ENCODE results near the gene ALB. TPM values are rescaled to one million over a fixed set of nuclear protein-coding genes. Genes with fewer than 3 reads are reported as not detected.

Gene ALB
- total RNA-seq, 1 experiment from 2014 or later, result 21.3 TPM

DNA sequence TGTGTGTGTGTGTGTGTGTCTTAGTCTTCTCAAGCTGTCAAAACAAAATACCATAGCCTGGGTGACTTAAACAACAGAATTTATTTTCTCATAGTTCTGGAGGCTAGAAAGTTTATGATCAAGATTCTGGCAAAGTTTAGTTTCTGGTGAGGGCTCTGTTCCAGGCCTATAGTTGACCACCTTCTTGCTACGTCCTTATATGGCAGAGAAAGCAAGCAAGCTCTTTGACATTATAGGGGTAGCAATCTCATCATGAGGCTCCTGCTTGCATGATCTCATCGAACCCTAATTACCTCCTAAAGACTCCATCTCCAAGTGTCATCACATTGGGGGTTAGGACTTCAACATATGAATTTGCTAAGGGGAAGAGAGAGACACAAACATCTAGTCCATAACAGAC lies 25.0 kb downstream of the ALB start:
- no peaks in the 10 kb centered on the region for H3K27me3 ChIP-seq (ENCODE audit: control insufficient read depth, insufficient read depth, low read length)
- no peak overlapping the region for H3K27ac ChIP-seq (ENCODE audit: low read length)
- no peaks in the 10 kb centered on the region for H3K9me3 ChIP-seq (ENCODE audit: control insufficient read depth, insufficient read depth, low read depth, low read length)
- TF ChIP-seq TCF7L2 (IDR thresholded peaks at IDR 0.05; ENCODE audit: low read depth, low read length) (no peak), POLR2AphosphoS5 (IDR thresholded peaks at IDR 0.05; ENCODE audit: low read depth, low read length) (no peak), SIN3A (IDR thresholded peaks at IDR 0.05; ENCODE audit: borderline replicate concordance, insufficient read depth, low read depth, low read length) (no peak)
- TF ChIP-seq, protein P1, sequence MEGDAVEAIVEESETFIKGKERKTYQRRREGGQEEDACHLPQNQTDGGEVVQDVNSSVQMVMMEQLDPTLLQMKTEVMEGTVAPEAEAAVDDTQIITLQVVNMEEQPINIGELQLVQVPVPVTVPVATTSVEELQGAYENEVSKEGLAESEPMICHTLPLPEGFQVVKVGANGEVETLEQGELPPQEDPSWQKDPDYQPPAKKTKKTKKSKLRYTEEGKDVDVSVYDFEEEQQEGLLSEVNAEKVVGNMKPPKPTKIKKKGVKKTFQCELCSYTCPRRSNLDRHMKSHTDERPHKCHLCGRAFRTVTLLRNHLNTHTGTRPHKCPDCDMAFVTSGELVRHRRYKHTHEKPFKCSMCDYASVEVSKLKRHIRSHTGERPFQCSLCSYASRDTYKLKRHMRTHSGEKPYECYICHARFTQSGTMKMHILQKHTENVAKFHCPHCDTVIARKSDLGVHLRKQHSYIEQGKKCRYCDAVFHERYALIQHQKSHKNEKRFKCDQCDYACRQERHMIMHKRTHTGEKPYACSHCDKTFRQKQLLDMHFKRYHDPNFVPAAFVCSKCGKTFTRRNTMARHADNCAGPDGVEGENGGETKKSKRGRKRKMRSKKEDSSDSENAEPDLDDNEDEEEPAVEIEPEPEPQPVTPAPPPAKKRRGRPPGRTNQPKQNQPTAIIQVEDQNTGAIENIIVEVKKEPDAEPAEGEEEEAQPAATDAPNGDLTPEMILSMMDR (IDR thresholded peaks at IDR 0.05), result no peak
- TF ChIP-seq, protein P2, sequence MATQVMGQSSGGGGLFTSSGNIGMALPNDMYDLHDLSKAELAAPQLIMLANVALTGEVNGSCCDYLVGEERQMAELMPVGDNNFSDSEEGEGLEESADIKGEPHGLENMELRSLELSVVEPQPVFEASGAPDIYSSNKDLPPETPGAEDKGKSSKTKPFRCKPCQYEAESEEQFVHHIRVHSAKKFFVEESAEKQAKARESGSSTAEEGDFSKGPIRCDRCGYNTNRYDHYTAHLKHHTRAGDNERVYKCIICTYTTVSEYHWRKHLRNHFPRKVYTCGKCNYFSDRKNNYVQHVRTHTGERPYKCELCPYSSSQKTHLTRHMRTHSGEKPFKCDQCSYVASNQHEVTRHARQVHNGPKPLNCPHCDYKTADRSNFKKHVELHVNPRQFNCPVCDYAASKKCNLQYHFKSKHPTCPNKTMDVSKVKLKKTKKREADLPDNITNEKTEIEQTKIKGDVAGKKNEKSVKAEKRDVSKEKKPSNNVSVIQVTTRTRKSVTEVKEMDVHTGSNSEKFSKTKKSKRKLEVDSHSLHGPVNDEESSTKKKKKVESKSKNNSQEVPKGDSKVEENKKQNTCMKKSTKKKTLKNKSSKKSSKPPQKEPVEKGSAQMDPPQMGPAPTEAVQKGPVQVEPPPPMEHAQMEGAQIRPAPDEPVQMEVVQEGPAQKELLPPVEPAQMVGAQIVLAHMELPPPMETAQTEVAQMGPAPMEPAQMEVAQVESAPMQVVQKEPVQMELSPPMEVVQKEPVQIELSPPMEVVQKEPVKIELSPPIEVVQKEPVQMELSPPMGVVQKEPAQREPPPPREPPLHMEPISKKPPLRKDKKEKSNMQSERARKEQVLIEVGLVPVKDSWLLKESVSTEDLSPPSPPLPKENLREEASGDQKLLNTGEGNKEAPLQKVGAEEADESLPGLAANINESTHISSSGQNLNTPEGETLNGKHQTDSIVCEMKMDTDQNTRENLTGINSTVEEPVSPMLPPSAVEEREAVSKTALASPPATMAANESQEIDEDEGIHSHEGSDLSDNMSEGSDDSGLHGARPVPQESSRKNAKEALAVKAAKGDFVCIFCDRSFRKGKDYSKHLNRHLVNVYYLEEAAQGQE (IDR thresholded peaks at IDR 0.05; ENCODE audit: insufficient read depth in 1 of 2, low read depth in 2 of 2, low read length in 1 of 2), result no peak
- no peak for ATAC-seq
- ChIA-PET POLR2A (no interaction called here), CTCF (no interaction called here)
- no peaks in the 10 kb centered on the region for H3K36me3 ChIP-seq (ENCODE audit: control insufficient read depth, insufficient read depth, low read length)
- DNase-seq (ENCODE audit: low read depth, low spot score), result no peak
- no TSS peak for BruUV-seq (replicated peaks)
- in situ Hi-C loops (cut with HindIII; ENCODE audit: low pct_unique_long_range_greater_than_20kb, low sequenced_read_pairs), result no loop called here
- H3K4me1 ChIP-seq (ENCODE audit: control insufficient read depth, insufficient read depth, low read length), result no peaks in the 10 kb centered on the region
- intact Hi-C loops (cut with micrococcal nuclease; ENCODE audit: unreplicated experiment), result no loop called here
- H3K4me3 ChIP-seq (ENCODE audit: low read depth in 2 of 2, low read length in 2 of 2), result no peak overlapping the region

DNA sequence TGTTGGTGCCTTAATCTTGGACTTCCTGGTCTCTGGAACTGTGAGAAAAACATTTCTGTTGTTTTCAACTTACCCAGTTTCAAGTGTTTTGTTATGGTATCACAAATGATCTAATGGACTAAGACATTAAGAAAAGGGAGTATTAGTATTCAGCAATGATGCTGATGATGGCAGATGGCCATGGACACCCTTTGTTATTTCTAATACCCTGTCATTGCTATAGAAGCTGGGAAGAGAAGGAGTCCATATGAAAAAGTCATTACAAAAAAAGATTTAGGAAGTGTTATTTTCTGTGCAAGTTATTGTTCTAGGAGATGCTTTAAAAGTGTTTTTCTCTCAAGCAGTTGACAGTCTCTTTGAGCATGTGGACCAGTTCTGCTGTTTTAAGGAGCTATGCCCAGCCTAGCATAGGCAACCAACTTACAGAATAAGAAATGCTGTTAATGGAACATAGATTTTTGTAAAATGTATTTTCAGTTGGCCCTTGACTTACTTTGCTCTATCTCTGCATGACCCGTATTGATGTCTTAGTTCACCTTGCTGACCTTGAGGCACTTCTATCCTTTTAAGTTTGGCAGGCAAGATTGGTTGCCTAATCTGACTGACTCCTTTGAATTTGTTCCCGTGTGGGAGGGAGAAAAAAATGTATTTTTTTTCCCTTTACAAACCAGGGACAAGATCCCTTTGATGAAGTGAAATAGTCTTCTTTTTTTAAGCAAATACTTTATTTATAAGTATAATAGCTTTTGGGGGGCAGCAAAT lies 25.9 kb downstream of the ALB start:
- Histone ChIP-seq H3K27me3 (ENCODE audit: control insufficient read depth, insufficient read depth, low read length) (no peaks in the 10 kb centered on the region), H3K36me3 (ENCODE audit: control insufficient read depth, insufficient read depth, low read length) (no peaks in the 10 kb centered on the region), H3K9me3 (ENCODE audit: control insufficient read depth, insufficient read depth, low read depth, low read length) (no peaks in the 10 kb centered on the region), H3K4me1 (ENCODE audit: control insufficient read depth, insufficient read depth, low read length) (no peaks in the 10 kb centered on the region), H3K4me3 (ENCODE audit: low read depth in 2 of 2, low read length in 2 of 2) (no peak overlapping the region), H3K27ac (ENCODE audit: low read length) (no peak overlapping the region)
- TF ChIP-seq TCF7L2 (IDR thresholded peaks at IDR 0.05; ENCODE audit: low read depth, low read length), result no peak
- TF ChIP-seq SIN3A (IDR thresholded peaks at IDR 0.05; ENCODE audit: borderline replicate concordance, insufficient read depth, low read depth, low read length), result no peak
- TF ChIP-seq, protein P1 (IDR thresholded peaks at IDR 0.05), result no peak
- TF ChIP-seq POLR2AphosphoS5 (IDR thresholded peaks at IDR 0.05; ENCODE audit: low read depth, low read length), result no peak
- TF ChIP-seq, protein P2 (IDR thresholded peaks at IDR 0.05; ENCODE audit: insufficient read depth in 1 of 2, low read depth in 2 of 2, low read length in 1 of 2), result no peak
- CTCF ChIA-PET, result no interaction called here
- BruUV-seq (replicated peaks), result no TSS peak
- POLR2A ChIA-PET, result no interaction called here
- intact Hi-C loops (cut with micrococcal nuclease; ENCODE audit: unreplicated experiment), result no loop called here
- DNase-seq (ENCODE audit: low read depth, low spot score) (no peak), ATAC-seq (no peak)
- in situ Hi-C loops (cut with HindIII; ENCODE audit: low pct_unique_long_range_greater_than_20kb, low sequenced_read_pairs), result no loop called here

All from Panc1 (cell line).